SJSA1 (cell line): ENCODE measurements around the gene MAP3K6. TPM values are rescaled to one million over a fixed set of nuclear protein-coding genes. Genes with fewer than 3 reads are reported as not detected.
"Not testable (repeated sequence)": the region's sequence is repeated elsewhere in the genome, so short reads cannot be mapped to it uniquely, and the experiment has no call there.

Experiments used
- DNase-seq, 2 experiments: peaks; one replicate each; pipeline ENCODE4 v3.0.0-alpha.2; 2015 to 2020; ENCODE audit warnings: low spot score in 2 of 2, low read depth in 1 of 2
- H3K27ac ChIP-seq: fragments of 250-450 bp; sonication (Bioruptor Pico); 2 replicates; pipeline ENCODE4 v1.5.1; 2020; ENCODE audit warnings: mild to moderate bottlenecking, moderate library complexity
- H3K27me3 ChIP-seq: fragments of 250-450 bp; sonication (Bioruptor Pico); replicated peaks from 2 replicates; pipeline ENCODE4 v1.5.1; 2020; ENCODE audit warnings: mild to moderate bottlenecking, moderate library complexity
- H3K36me3 ChIP-seq: fragments of 250-450 bp; sonication (Bioruptor Pico); 2 replicates; pipeline ENCODE4 v1.5.1; 2020; ENCODE audit warnings: mild to moderate bottlenecking
- H3K4me1 ChIP-seq: fragments of 250-450 bp; sonication (Bioruptor Pico); replicated peaks from 2 replicates; pipeline ENCODE4 v1.6.1; 2021; ENCODE audit warnings: mild to moderate bottlenecking
- H3K4me3 ChIP-seq: fragments of 250-450 bp; sonication (Bioruptor Pico); 2 replicates; pipeline ENCODE4 v1.5.1; 2020; ENCODE audit warnings: mild to moderate bottlenecking
- H3K9me3 ChIP-seq: fragments of 250-450 bp; sonication (Bioruptor Pico); replicated peaks from 2 replicates; pipeline ENCODE4 v1.5.1; 2020; ENCODE audit warnings: mild to moderate bottlenecking
- total RNA-seq: library from RNA; depleted of rRNA; stranded (reverse); fragments of >200 nt; shearing (Covaris generic); gene quantifications from 2 replicates; pipeline ENCODE4 v1.2.3, GENCODE V29; 2014

MAP3K6 gene
- total RNA-seq, 1 experiment from 2014 or later: 16.6 TPM

- H3K27ac ChIP-seq: peak within 1 kb of the TSS; percentile 82
- H3K9me3 ChIP-seq: no peaks in the 10 kb centered on the region
- DNase-seq: peak; percentile 91 to 95
- peak within 1 kb of the TSS; percentile 80 for H3K4me3 ChIP-seq
- no peaks in the 10 kb centered on the region for H3K27me3 ChIP-seq
- peaks cover 13% of the 10 kb centered on the region for H3K36me3 ChIP-seq
- H3K4me1 ChIP-seq: peaks cover 20% of the 10 kb centered on the region
Observed at GRCh38 chr1:27392096-27392777, 25.5 kb upstream of the MAP3K6 start, which contains the start of gene GPR3. GPR3 (plus strand) TSS chr1:27392622; CDS start chr1:27393799, 1,177 bp downstream.

GRCh38 chr1:27391511-27392095 lies 24.8 kb upstream of the MAP3K6 start:
- Histone ChIP-seq H3K9me3 (no peaks in the 10 kb centered on the region), H3K36me3 (peaks cover 13% of the 10 kb centered on the region), H3K27me3 (no peaks in the 10 kb centered on the region), H3K27ac (0 out of 2 replicates have a peak overlapping the region, but pooled peaks have one; percentile 18), H3K4me1 (peaks cover 20% of the 10 kb centered on the region), H3K4me3 (peak overlapping the region; percentile 80)
- no peak for DNase-seq

- DNase-seq: no peak
- Histone ChIP-seq H3K36me3 (peaks cover 4% of the 10 kb centered on the region; the same call in 1 of the 2 replicates), H3K4me1 (peaks cover 11% of the 10 kb centered on the region), H3K4me3 (no peak overlapping the region), H3K9me3 (no peaks in the 10 kb centered on the region), H3K27ac (no peak overlapping the region), H3K27me3 (no peaks in the 10 kb centered on the region)
Observed at GRCh38 chr1:27388337-27389005, 21.7 kb upstream of the MAP3K6 start.

- not testable (repeated sequence) for H3K4me3 ChIP-seq, H3K27ac ChIP-seq, DNase-seq, H3K36me3 ChIP-seq, H3K9me3 ChIP-seq, H3K4me1 ChIP-seq, H3K27me3 ChIP-seq
Observed at GRCh38 chr1:27384797-27385196, 18.0 kb upstream of the MAP3K6 start.

GRCh38 chr1:27383661-27384060 lies 16.9 kb upstream of the MAP3K6 start:
- no peak for DNase-seq
- Histone ChIP-seq H3K36me3 (no peaks in the 10 kb centered on the region), H3K9me3 (no peaks in the 10 kb centered on the region), H3K4me3 (no peak overlapping the region), H3K4me1 (no peaks in the 10 kb centered on the region), H3K27ac (no peak overlapping the region), H3K27me3 (no peaks in the 10 kb centered on the region)

GRCh38 chr1:27383039-27383605 lies 16.4 kb upstream of the MAP3K6 start, which contains the start of gene CD164L2:
CD164L2 (minus strand) TSS chr1:27383333; CDS start chr1:27383239, 94 bp downstream.
- H3K9me3 ChIP-seq: no peaks in the 10 kb centered on the region
- no peak within 1 kb of the TSS for H3K27ac ChIP-seq
- H3K4me1 ChIP-seq: no peaks in the 10 kb centered on the region
- DNase-seq: no peak
- H3K4me3 ChIP-seq: no peak within 1 kb of the TSS
- no peaks in the 10 kb centered on the region for H3K36me3 ChIP-seq
- H3K27me3 ChIP-seq: no peaks in the 10 kb centered on the region

GRCh38 chr1:27381969-27382762 lies 15.4 kb upstream of the MAP3K6 start:
- Histone ChIP-seq H3K9me3 (no peaks in the 10 kb centered on the region), H3K27me3 (no peaks in the 10 kb centered on the region), H3K27ac (no peak overlapping the region), H3K36me3 (no peaks in the 10 kb centered on the region), H3K4me3 (no peak overlapping the region), H3K4me1 (no peaks in the 10 kb centered on the region)
- no peak for DNase-seq

- Histone ChIP-seq H3K4me1 (no peaks in the 10 kb centered on the region), H3K27me3 (no peaks in the 10 kb centered on the region), H3K27ac (no peak overlapping the region), H3K4me3 (no peak overlapping the region), H3K36me3 (no peaks in the 10 kb centered on the region), H3K9me3 (no peaks in the 10 kb centered on the region)
- DNase-seq: no peak
Observed at GRCh38 chr1:27380766-27381733, 14.3 kb upstream of the MAP3K6 start.

- H3K4me1 ChIP-seq: no peaks in the 10 kb centered on the region
- no peaks in the 10 kb centered on the region for H3K9me3 ChIP-seq
- no peak overlapping the region for H3K27ac ChIP-seq
- no peak overlapping the region for H3K4me3 ChIP-seq
- DNase-seq: no peak
- H3K27me3 ChIP-seq: no peaks in the 10 kb centered on the region
- no peaks in the 10 kb centered on the region for H3K36me3 ChIP-seq
Observed at GRCh38 chr1:27380224-27380623, 13.5 kb upstream of the MAP3K6 start.

- H3K27ac ChIP-seq: no peak overlapping the region
- H3K36me3 ChIP-seq: no peaks in the 10 kb centered on the region
Observed at GRCh38 chr1:27379564-27380122, 12.9 kb upstream of the MAP3K6 start.

GRCh38 chr1:27377760-27378495 lies 11.2 kb upstream of the MAP3K6 start:
- H3K4me3 ChIP-seq: no peak overlapping the region
- no peaks in the 10 kb centered on the region for H3K36me3 ChIP-seq
- H3K27ac ChIP-seq: no peak overlapping the region
- no peaks in the 10 kb centered on the region for H3K27me3 ChIP-seq
- H3K9me3 ChIP-seq: no peaks in the 10 kb centered on the region
- no peak for DNase-seq
- H3K4me1 ChIP-seq: no peaks in the 10 kb centered on the region

More at GRCh38 chr1:27379564-27380122, 12.9 kb upstream of the MAP3K6 start:
- no peak overlapping the region for H3K4me3 ChIP-seq
- no peaks in the 10 kb centered on the region for H3K9me3 ChIP-seq
- H3K4me1 ChIP-seq: no peaks in the 10 kb centered on the region
- H3K27me3 ChIP-seq: no peaks in the 10 kb centered on the region
- DNase-seq: no peak
